BLaER1 (cell line): Measurements from ENCODE around the gene CUTA.

ENCODE experiments used
- H3K27ac ChIP-seq: shearing (Covaris generic); formaldehyde crosslinking; 2 replicates; pipeline ENCODE4 v1.8.1; 2022
- H3K27me3 ChIP-seq: shearing (Covaris generic); formaldehyde crosslinking; 2 replicates; pipeline ENCODE4 v1.8.1; 2022
- H3K36me3 ChIP-seq: shearing (Covaris generic); formaldehyde crosslinking; 2 replicates; pipeline ENCODE4 v1.8.1; 2022
- H3K4me1 ChIP-seq: shearing (Covaris generic); formaldehyde crosslinking; 2 replicates; pipeline ENCODE4 v1.8.1; 2022
- H3K4me2 ChIP-seq: shearing (Covaris generic); formaldehyde crosslinking; 2 replicates; pipeline ENCODE4 v1.8.1; 2022
- H3K4me3 ChIP-seq: shearing (Covaris generic); formaldehyde crosslinking; 2 replicates; pipeline ENCODE4 v1.8.1; 2022
- H3K9ac ChIP-seq: shearing (Covaris generic); formaldehyde crosslinking; 2 replicates; pipeline ENCODE4 v1.8.1; 2022
- H3K9me3 ChIP-seq: shearing (Covaris generic); formaldehyde crosslinking; 2 replicates; pipeline ENCODE4 v1.8.1; 2022
- H4K20me1 ChIP-seq: shearing (Covaris generic); formaldehyde crosslinking; 2 replicates; pipeline ENCODE4 v1.8.1; 2022
- Cebpa-rat ChIP-seq: shearing (Covaris generic); IDR thresholded peaks from 2 replicates; pipeline ENCODE4 v1.8.1; 2022

CUTA gene

DNA sequence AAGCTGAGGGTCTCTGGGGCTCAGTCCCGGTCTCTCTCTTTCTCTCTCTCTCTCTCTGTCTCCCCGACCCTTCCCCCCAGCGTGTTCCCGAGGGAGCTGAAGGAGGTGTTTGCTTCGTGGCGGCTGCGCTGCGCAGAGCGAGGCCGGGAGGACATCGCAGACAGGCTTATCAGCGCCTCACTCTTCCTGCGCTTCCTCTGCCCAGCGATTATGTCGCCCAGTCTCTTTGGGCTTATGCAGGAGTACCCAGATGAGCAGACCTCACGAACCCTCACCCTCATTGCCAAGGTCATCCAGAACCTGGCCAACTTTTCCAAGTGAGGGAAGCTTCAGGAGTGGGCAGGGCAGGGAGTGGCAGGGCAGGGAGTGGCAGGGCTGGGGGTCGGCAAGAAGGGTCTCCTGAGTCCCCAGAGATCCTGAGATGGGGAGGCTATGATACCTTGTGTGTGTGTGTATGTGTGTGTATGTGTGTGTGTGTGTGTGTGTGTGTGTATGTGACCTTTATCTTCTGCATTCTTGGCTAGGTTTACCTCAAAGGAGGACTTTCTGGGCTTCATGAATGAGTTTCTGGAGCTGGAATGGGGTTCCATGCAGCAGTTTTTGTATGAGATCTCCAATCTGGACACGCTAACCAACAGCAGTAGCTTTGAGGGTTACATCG is 22.9 kb upstream of the CUTA start:
- no peak overlapping the region for H3K27ac ChIP-seq
- peaks cover 97% of the 10 kb centered on the region for H3K36me3 ChIP-seq
- TF ChIP-seq Cebpa-rat = no peak

DNA sequence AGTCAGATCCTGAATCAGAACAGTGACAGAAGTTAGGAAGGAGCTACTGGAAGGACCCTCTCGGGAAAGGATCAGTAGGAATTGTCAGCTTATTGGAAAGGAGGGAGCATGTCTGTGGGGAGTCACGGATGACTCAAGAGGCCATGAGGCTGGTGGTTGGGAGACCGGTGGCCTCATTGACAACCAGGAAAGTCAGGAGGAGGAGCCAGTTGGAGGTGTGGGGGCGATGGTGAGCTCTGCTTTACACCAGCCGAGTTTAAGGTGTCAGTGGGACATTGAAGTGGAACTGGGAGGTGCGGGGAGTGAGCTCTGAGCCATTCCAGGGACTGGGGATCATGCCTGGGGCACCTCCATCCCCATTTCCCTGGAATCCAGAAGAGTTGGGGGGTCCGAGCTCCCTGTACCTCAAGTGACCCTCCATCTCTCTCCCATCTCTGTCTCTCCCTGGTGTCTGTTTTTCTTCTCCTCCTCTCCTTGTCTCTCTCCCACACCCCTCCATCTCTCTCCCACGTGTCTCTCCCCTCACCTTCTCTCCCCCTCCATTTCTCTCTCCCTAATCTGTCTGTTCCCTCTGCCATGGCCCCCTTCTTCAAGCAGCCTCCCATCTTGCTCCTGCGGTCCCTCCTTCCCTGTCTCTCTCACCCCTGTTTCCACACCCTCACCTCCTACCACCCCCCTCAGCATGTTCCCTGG is 22.2 kb upstream of the CUTA start:
- Histone ChIP-seq H3K4me3 (no peak overlapping the region), H3K36me3 (peaks cover 97% of the 10 kb centered on the region), H4K20me1 (0 out of 2 replicates have a peak, but pooled peaks cover 10% of the 10 kb centered on the region), H3K27ac (no peak overlapping the region), H3K4me1 (no peaks in the 10 kb centered on the region), H3K27me3 (no peaks in the 10 kb centered on the region), H3K9me3 (no peaks in the 10 kb centered on the region), H3K9ac (no peak overlapping the region), H3K4me2 (no peak overlapping the region)
- TF ChIP-seq Cebpa-rat = no peak

More for the DNA sequence above, 22.9 kb upstream of the CUTA start:
- Histone ChIP-seq H3K4me2 (no peak overlapping the region), H3K27me3 (no peaks in the 10 kb centered on the region), H3K4me3 (no peak overlapping the region), H4K20me1 (0 out of 2 replicates have a peak, but pooled peaks cover 10% of the 10 kb centered on the region), H3K9me3 (no peaks in the 10 kb centered on the region), H3K9ac (no peak overlapping the region), H3K4me1 (no peaks in the 10 kb centered on the region)

DNA sequence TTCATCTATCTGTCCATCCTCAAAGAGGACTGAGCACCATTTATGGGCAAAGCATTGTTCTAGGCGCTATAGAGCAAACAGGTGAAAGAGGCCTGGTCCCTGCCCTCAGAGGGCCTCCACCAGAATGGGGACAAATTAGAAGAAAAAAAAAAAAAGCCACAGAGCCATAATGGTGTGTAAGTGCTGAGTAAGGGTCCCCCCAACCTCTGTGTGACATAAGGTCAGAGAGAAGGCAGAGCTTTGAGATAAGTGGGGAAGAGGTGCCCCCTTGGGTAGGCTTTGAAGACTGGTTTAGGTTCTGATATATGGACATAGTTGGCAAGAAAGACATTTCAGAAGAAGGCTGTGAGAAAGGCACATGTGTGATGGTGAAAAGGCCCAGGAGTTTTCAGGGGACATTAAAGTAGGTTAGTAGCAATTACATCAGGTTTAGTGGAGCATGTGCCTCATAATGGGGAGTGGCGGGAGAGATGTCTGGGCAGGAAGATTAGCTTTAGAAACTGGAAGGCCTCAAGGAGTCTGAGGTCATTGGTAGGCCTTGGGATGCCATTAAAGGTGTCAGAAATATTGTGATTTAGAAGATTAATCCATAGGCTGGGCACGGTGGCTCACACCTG is 21.2 kb upstream of the CUTA start:
- Histone ChIP-seq H3K4me3 (no peak overlapping the region), H3K4me2 (no peak overlapping the region), H4K20me1 (0 out of 2 replicates have a peak, but pooled peaks cover 10% of the 10 kb centered on the region), H3K27me3 (no peaks in the 10 kb centered on the region), H3K36me3 (peaks cover 97% of the 10 kb centered on the region), H3K9me3 (no peaks in the 10 kb centered on the region), H3K9ac (no peak overlapping the region), H3K27ac (no peak overlapping the region), H3K4me1 (peaks cover 8% of the 10 kb centered on the region)
- no peak for TF ChIP-seq Cebpa-rat

DNA sequence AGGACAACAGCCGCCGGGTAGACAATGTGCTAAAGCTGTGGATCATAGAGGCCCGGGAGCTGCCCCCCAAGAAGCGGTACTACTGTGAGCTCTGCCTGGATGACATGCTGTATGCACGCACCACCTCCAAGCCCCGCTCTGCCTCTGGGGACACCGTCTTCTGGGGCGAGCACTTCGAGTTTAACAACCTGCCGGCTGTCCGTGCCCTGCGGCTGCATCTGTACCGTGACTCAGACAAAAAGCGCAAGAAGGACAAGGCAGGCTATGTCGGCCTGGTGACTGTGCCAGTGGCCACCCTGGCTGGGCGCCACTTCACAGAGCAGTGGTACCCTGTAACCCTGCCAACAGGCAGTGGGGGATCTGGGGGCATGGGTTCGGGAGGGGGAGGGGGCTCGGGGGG is 19.8 kb upstream of the CUTA start:
- Histone ChIP-seq H3K27me3 (no peaks in the 10 kb centered on the region), H3K9me3 (no peaks in the 10 kb centered on the region), H4K20me1 (0 out of 2 replicates have a peak, but pooled peaks cover 10% of the 10 kb centered on the region), H3K27ac (no peak overlapping the region), H3K9ac (no peak overlapping the region), H3K4me3 (no peak overlapping the region), H3K36me3 (peaks cover 87% of the 10 kb centered on the region), H3K4me2 (no peak overlapping the region), H3K4me1 (peaks cover 22% of the 10 kb centered on the region)
- no peak for TF ChIP-seq Cebpa-rat

DNA sequence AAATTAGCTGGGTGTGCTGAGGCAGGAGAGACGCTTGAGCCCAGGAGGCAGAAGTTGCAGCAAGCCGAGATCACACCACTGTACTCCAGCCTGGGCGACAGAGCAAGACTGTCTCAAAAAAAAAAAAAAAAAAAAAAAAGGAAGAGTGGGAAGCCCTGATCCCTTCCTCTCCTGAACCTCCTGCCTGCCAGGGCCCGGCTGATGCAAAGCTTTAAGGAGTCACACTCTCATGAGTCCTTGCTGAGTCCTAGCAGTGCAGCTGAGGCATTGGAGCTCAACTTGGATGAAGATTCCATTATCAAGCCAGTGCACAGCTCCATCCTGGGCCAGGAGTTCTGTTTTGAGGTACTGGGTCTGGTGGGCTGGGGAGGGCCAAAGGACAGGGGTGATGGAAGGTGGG is 17.1 kb upstream of the CUTA start:
- Histone ChIP-seq H3K4me1 (peaks cover 46% of the 10 kb centered on the region), H3K4me3 (no peak overlapping the region), H3K27me3 (no peaks in the 10 kb centered on the region), H3K9ac (no peak overlapping the region), H3K36me3 (peaks cover 60% of the 10 kb centered on the region), H3K9me3 (no peaks in the 10 kb centered on the region), H3K4me2 (peak overlapping the region; percentile 87; the same call in 1 of the 2 replicates), H4K20me1 (0 out of 2 replicates have a peak, but pooled peaks cover 7% of the 10 kb centered on the region), H3K27ac (no peak overlapping the region)
- no peak for TF ChIP-seq Cebpa-rat

DNA sequence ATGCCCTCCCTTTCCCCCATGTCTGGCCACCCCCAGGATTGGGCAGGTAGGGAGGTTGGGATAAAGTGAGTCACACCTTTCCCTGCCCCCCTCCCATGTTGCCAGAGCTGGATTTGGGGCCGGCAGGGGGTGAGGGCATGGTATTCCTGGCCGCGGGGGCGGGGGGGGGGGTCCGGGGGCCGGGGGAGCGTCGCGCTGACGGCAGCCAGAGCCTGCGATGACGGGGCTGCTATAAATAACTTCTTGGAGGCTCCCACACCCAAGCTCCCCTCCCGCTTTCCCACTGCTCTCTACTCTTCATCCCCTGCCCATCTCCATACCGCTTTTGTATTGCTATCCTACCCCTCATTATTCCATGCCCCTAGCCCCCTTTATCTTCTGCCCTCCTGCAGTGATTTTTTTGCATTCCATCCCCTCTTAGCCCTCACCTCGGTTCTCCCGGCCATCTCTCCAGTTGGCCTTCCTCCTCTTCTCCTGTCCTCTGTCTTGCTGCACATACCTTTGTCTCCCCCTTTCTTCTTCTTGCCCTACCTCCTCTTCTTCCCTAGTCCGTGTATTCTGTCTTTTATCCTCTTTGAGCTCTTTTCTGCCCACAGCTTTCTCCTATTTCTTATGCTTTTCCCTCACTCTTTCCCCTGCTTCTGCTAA is 15.8 kb upstream of the CUTA start:
- Histone ChIP-seq H3K36me3 (peaks cover 47% of the 10 kb centered on the region), H3K27me3 (no peaks in the 10 kb centered on the region), H3K4me1 (peaks cover 59% of the 10 kb centered on the region), H3K4me3 (peak overlapping the region; percentile 67), H4K20me1 (peaks cover 7% of the 10 kb centered on the region; the same call in 1 of the 2 replicates), H3K27ac (peak overlapping the region; percentile 86), H3K9ac (peak overlapping the region; percentile 76), H3K4me2 (peak overlapping the region; percentile 87), H3K9me3 (no peaks in the 10 kb centered on the region)
- no peak for TF ChIP-seq Cebpa-rat

DNA sequence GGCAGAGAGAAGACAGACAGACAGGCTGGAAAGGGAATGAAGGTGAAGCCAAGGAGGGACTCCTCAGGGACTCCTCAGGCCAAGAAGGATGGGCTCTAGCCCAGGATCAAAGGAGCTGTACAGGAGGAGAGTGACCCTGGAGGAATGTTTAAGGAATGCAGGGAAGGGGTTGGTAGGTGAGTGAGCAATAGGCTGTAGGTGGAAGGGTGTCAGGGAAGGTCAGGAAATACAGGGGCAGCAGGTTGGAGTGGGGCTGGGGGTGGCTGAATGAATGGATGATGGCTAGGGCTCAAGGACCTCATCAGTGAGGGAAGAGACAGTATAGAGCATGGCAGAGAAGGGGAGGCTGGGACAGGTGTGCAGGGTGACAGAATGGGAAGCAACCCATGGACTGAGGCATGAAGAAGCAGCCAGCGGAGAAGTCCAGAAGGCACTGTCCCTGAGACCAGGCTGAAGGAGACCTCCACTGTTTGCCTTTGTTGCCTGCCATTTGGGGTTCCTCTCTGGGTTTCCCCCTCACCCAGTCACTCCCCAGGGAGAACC is 15.2 kb upstream of the CUTA start:
- Histone ChIP-seq H3K9ac (peak overlapping the region; percentile 76), H3K36me3 (peaks cover 41% of the 10 kb centered on the region), H3K9me3 (no peaks in the 10 kb centered on the region), H3K27ac (peak overlapping the region; percentile 86), H3K4me1 (peaks cover 65% of the 10 kb centered on the region), H4K20me1 (peaks cover 7% of the 10 kb centered on the region; the same call in 1 of the 2 replicates), H3K4me3 (peak overlapping the region; percentile 67), H3K27me3 (no peaks in the 10 kb centered on the region), H3K4me2 (peak overlapping the region; percentile 87)
- no peak for TF ChIP-seq Cebpa-rat

DNA sequence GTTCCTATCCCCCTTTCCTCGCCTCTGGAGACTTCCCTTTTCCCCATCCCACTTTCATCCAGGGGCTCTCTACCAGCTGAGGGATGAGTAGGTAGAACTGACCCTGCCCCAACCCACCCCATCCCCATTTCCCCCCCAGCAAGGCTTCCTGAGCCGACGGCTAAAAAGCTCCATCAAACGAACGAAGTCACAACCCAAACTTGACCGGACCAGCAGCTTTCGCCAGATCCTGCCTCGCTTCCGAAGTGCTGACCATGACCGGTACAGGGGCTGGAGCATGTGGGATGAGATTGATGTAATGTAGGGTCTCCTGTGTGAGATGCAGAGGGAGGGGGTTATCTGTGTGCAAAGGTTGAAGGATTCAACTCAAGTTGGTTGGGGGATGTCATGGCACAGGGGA is 14.6 kb upstream of the CUTA start:
- H3K4me3 ChIP-seq = peak overlapping the region; percentile 67
- H3K27me3 ChIP-seq = no peaks in the 10 kb centered on the region
- peak overlapping the region; percentile 76 for H3K9ac ChIP-seq
- H3K36me3 ChIP-seq = peaks cover 36% of the 10 kb centered on the region
- peak overlapping the region; percentile 86 for H3K27ac ChIP-seq
- no peak for TF ChIP-seq Cebpa-rat
- peaks cover 7% of the 10 kb centered on the region; the same call in 1 of the 2 replicates for H4K20me1 ChIP-seq
- H3K4me1 ChIP-seq = peaks cover 65% of the 10 kb centered on the region
- H3K4me2 ChIP-seq = peak overlapping the region; percentile 87
- H3K9me3 ChIP-seq = no peaks in the 10 kb centered on the region

DNA sequence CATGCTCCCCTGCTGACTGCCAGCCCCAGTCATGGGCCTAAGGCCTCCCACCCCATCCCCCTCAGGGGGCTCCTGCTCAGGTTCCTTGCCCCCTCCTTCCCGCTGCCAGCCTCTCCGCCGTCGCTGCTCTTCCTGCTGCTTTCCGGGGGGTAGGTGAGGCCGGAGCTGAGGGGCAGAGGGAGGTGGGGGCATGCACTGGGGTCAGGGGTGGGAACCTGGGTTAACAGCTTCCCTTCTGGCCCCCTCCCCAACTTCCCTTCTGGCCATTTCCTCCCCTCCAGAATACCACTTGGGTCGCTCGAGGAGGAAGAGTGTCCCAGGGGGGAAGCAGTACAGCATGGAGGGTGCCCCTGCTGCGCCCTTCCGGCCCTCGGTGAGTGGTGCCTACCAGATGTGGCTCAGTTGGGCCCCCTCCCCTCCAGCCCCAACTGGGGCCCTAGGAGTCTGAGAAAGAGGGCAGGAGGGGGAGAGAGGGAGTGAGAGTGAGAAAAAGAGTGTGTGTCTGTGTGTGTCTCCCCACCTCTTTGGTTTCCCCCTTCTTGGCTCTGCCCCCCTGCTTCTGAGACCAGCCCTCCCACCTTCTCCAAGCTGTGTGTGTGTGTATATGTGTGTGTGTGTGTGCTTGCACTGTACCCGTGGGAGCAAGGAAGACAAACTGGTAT is 14.1 kb upstream of the CUTA start:
- TF ChIP-seq Cebpa-rat = no peak
- Histone ChIP-seq H3K27me3 (no peaks in the 10 kb centered on the region), H3K9me3 (no peaks in the 10 kb centered on the region), H3K27ac (peak overlapping the region; percentile 86), H3K4me2 (peak overlapping the region; percentile 87), H4K20me1 (peaks cover 7% of the 10 kb centered on the region; the same call in 1 of the 2 replicates), H3K4me3 (peak overlapping the region; percentile 67), H3K9ac (peak overlapping the region; percentile 76), H3K36me3 (peaks cover 31% of the 10 kb centered on the region), H3K4me1 (peaks cover 71% of the 10 kb centered on the region)
